Body of pancreas (tissue), 4 donors: ENCODE measurements around the gene RAB41. TPM values are rescaled to one million over a fixed set of nuclear protein-coding genes. Genes with fewer than 3 reads are reported as not detected.

Source experiments
- ATAC-seq: fragments of 150-250 bp; one replicate; pipeline ENCODE4 v1.9.1; 2016
- DNase-seq, 4 donors: peaks; one replicate each; pipeline ENCODE4 v3.0.0-alpha.2; 2019
- H3K27ac ChIP-seq, 4 donors: fragments of 200-600 bp; sonication (generic); 1 replicate in 3 of 4; 2 replicates in 1 of 4; pipeline versions ENCODE4 v1.5.1 to v1.6.1; 2016 to 2019; ENCODE audit warnings: mild to moderate bottlenecking in 1 of 4, mixed read lengths in 1 of 4, moderate library complexity in 1 of 4
- H3K27me3 ChIP-seq, 2 donors: fragments of 200-600 bp; sonication (generic); one replicate each; pipeline ENCODE4 v1.6.0; 2016; ENCODE audit warnings: mild to moderate bottlenecking in 1 of 2
- H3K36me3 ChIP-seq, 2 donors: fragments of 200-600 bp; sonication (generic); replicated peaks in 1 of 2; 2 replicates each; pipeline ENCODE4 v1.5.1; 2016; ENCODE audit warnings: low read depth in 2 of 2; ENCODE audit not compliant: insufficient read depth in 1 of 2
- H3K4me1 ChIP-seq: fragments of 200-600 bp; sonication (generic); one replicate; pipeline ENCODE4 v1.6.0; 2016
- H3K4me3 ChIP-seq, 2 donors: fragments of 200-600 bp; sonication (generic); 1 replicate in 1 of 2; 2 replicates in 1 of 2; pipeline ENCODE4 v1.5.1; 2016 to 2019
- H3K9me3 ChIP-seq, 3 donors: fragments of 200-600 bp; sonication (generic); 1 replicate in 2 of 3; 2 replicates in 1 of 3; pipeline ENCODE4 v1.5.1; 2016
- POLR2A ChIP-seq, 3 donors: fragments of 450-650 bp; IDR thresholded peaks; one replicate each; pipeline ENCODE4 v1.6.1; 2016; ENCODE audit warnings: antibody characterized with exemption in 3 of 3, mild to moderate bottlenecking in 2 of 3
- WGBS, 2 donors: methylation state at CpG; one replicate each; pipeline ENCODE4 v1.1.5; 2017; 5-methylcytosine and 5-hydroxymethylcytosine counted together
- intact Hi-C: fragments of 100-400 bp; cut with DNase I; formaldehyde crosslinking; loops from one replicate; pipeline ENCODE4 v1.15.1; 2023
- total RNA-seq, 2 donors: library from RNA; depleted of rRNA; stranded (reverse); fragments of >200 nt; gene quantifications; one replicate each; pipeline ENCODE4 v1.1.0, GENCODE V29; 2016
- TF ChIP-seq, protein P1 (sequence below), 7 experiments: fragments of 450-650 bp in 4 of 7; fragments of 200-600 bp in 3 of 7; sonication (generic) in 3 of 7; IDR thresholded peaks; one replicate each; pipeline ENCODE4 v1.5.1; 2016 to 2019; ENCODE audit warnings: antibody characterized with exemption in 7 of 7

Gene RAB41
- total RNA-seq, 2 donors from 2014 or later: not detected

DNA sequence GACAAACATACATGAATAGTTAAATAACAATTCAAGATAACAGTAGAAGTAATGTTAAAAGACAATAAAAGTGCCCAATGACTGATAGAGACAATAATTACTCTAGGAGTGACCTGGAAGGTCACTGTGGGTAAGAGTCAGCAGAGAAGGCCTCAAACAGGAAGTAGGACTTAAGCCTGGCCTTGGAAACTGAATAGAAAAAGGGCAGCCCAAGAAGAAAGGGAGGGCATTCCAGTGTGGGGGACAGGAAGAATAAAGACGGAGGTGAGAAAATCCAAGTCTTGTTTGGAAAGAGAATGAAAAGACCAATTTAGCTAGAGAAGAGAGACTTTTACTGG is 27.9 kb upstream of the RAB41 start:
- Histone ChIP-seq H3K27me3 (no peaks in the 10 kb centered on the region), H3K27ac (no peak overlapping the region), H3K4me1 (no peaks in the 10 kb centered on the region), H3K36me3 (no peaks in the 10 kb centered on the region), H3K9me3 (no peaks in the 10 kb centered on the region), H3K4me3 (no peak overlapping the region)
- no peak for ATAC-seq
- intact Hi-C loops: no loop called here
- DNase-seq: no peak
- TF ChIP-seq POLR2A (IDR thresholded peaks at IDR 0.05): no peak
- TF ChIP-seq, protein P1, sequence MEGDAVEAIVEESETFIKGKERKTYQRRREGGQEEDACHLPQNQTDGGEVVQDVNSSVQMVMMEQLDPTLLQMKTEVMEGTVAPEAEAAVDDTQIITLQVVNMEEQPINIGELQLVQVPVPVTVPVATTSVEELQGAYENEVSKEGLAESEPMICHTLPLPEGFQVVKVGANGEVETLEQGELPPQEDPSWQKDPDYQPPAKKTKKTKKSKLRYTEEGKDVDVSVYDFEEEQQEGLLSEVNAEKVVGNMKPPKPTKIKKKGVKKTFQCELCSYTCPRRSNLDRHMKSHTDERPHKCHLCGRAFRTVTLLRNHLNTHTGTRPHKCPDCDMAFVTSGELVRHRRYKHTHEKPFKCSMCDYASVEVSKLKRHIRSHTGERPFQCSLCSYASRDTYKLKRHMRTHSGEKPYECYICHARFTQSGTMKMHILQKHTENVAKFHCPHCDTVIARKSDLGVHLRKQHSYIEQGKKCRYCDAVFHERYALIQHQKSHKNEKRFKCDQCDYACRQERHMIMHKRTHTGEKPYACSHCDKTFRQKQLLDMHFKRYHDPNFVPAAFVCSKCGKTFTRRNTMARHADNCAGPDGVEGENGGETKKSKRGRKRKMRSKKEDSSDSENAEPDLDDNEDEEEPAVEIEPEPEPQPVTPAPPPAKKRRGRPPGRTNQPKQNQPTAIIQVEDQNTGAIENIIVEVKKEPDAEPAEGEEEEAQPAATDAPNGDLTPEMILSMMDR (IDR thresholded peaks at IDR 0.05): no peak
- 93% methylated on average over 1 of the region's 1 CpG; no CpG with 5 or more reads in 1 of the 2 donors for WGBS, 2 donors

DNA sequence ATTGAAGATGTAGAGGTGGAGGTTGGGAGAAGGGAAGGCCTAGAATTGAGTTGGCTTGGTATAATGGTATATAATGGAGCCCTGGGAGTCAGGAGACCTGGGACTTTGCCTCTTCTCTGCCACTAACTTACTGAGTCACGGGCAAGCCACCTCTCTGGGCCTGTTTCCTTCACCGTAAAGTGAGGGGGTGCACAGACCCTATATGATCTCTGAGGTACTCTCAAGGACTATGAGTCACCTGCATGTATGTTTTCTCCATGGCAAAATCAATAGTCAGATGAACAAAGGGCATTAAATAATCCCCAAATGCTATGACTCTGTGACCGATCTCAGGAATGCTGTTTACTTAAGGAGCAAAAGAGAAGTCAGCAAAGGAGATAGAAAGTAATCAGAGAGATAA is 27.1 kb upstream of the RAB41 start:
- no peaks in the 10 kb centered on the region for H3K9me3 ChIP-seq
- H3K27me3 ChIP-seq: no peaks in the 10 kb centered on the region
- WGBS, 2 donors: 59 to 90% methylated on average over 2 to 3 of the region's 3 CpGs
- H3K4me1 ChIP-seq: no peaks in the 10 kb centered on the region
- no peak overlapping the region for H3K27ac ChIP-seq
- intact Hi-C loops: no loop called here
- no peak for ATAC-seq
- no peaks in the 10 kb centered on the region for H3K36me3 ChIP-seq
- H3K4me3 ChIP-seq: no peak overlapping the region
- no peak for TF ChIP-seq POLR2A (IDR thresholded peaks at IDR 0.05)
- TF ChIP-seq, protein P1 (IDR thresholded peaks at IDR 0.05): no peak
- DNase-seq: no peak

DNA sequence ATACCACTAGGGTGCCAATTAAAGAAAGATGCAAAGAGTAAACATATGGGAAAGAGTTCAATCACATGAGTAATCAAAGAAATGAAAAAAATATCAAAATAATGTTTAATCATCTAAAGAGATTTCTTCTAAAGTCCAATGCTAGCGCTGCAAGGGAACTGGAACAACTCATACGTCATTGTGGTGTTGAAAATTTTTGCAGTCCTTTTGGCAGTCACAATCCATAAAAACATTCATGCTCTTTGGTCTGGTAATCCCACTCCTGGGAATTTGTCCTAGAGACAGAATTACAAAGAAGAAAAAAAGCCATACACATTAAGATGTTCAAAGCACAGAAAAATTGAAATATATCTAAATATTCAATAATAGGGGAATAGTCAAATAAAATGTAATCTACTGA is 26.5 kb upstream of the RAB41 start:
- ATAC-seq: no peak
- WGBS, 2 donors: 97 to 100% methylated on average over 2 of the region's 2 CpGs

DNA sequence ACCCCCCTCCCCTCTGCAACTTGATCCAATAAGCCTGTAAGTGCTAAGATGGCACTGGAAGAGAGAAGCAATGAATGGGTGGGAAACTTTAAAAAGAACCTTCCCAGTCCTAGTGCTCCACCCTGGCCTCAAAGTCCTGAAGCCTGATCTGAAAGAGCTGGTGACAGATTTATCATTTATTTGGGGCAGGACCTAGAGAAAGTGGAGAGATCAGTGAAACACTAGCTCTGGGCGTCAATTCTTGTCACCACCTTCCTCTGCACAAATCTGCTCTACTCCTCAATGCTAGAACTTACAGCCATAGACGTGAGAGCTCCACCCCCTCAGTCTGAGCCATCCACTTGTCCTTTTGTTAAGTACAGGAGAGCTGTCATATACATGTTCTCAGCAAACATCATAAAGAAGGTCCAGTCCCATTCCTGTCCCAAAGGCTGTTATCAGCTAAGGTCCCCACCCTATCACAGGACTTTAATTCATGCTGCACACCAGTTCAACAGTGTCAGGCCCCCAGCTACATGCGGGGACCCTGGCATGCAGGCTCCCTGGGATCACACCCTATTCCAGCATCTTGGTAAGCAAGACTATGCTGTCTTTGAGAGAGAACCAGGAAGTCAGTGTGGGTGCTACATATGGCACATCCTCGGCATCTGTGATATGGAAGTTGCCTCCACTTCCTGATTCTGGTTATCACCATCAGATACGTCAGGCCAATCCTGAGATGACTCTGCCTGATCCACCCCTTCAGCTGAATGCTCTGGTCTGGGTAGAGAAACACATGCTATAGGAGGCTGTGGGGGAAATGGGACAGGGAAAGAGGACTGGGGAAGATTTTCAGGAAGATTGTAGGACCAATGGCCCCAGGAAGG is 24.3 kb upstream of the RAB41 start:
- Histone ChIP-seq H3K9me3 (no peaks in the 10 kb centered on the region), H3K27me3 (no peaks in the 10 kb centered on the region), H3K27ac (no peak overlapping the region), H3K36me3 (no peaks in the 10 kb centered on the region), H3K4me1 (no peaks in the 10 kb centered on the region), H3K4me3 (no peak overlapping the region)
- TF ChIP-seq POLR2A (IDR thresholded peaks at IDR 0.05): no peak
- TF ChIP-seq, protein P1 (IDR thresholded peaks at IDR 0.05): no peak
- ATAC-seq (no peak), DNase-seq (no peak)
- WGBS, 2 donors: 37 to 81% methylated on average over 2 to 5 of the region's 5 CpGs
- intact Hi-C loops: no loop called here

More for the DNA sequence above, 26.5 kb upstream of the RAB41 start:
- Histone ChIP-seq H3K9me3 (no peaks in the 10 kb centered on the region), H3K4me1 (no peaks in the 10 kb centered on the region), H3K27ac (no peak overlapping the region), H3K4me3 (no peak overlapping the region), H3K27me3 (no peaks in the 10 kb centered on the region), H3K36me3 (no peaks in the 10 kb centered on the region)
- no peak for DNase-seq
- TF ChIP-seq, protein P1 (IDR thresholded peaks at IDR 0.05): no peak
- TF ChIP-seq POLR2A (IDR thresholded peaks at IDR 0.05): no peak
- intact Hi-C loops: no loop called here

DNA sequence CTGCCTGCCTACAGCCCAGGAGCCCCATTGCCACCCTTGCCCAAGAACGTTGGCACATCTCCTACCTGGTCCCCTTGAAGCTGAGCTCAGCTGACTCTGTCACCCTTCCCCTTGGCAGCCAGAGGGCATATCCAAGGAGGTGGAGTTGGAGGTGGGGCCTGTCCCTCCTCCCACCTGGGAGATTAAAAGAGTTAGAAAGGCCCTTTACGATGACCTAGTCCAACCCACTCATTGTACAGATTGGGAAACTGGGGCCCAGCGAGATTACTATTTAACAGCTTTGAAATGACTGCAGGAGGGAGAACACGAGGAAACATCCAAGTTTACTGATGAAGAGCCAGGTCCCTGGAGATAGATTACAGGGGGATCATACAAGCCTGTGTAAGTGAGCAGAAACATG is 21.9 kb upstream of the RAB41 start, which contains the start of gene P2RY4:
P2RY4 (minus strand) TSS at position 101 of the 400 bp plus-strand sequence. CDS start 580 bp downstream, outside the sequence.
- 49 to 70% methylated on average over 3 of the region's 4 CpGs for WGBS, 2 donors
- intact Hi-C loops: no loop called here
- TF ChIP-seq, protein P1 (IDR thresholded peaks at IDR 0.05): no peak
- no peak for TF ChIP-seq POLR2A (IDR thresholded peaks at IDR 0.05)
- H3K4me3 ChIP-seq: no peak within 1 kb of the TSS
- no peaks in the 10 kb centered on the region for H3K36me3 ChIP-seq
- H3K9me3 ChIP-seq: no peaks in the 10 kb centered on the region
- H3K4me1 ChIP-seq: no peaks in the 10 kb centered on the region
- no peak for ATAC-seq
- H3K27me3 ChIP-seq: no peaks in the 10 kb centered on the region
- H3K27ac ChIP-seq: no peak within 1 kb of the TSS
- DNase-seq: no peak
